SK-N-SH (cell line): ENCODE results near the gene GLOD5. TPM values are rescaled to one million over a fixed set of nuclear protein-coding genes. Genes with fewer than 3 reads are reported as not detected.
A peak's percentile ranks its signal among the peaks of the same experiment; 100 is the strongest.

Source experiments
- CTCF ChIA-PET: fragments of 300-600, 350-600 bp; formaldehyde crosslinking; extraction: SDS; loops from one replicate; lab custom pipeline; 2021; lab: Yijun Ruan, JAX
- POLR2A ChIA-PET: fragments of 350-600 bp; sonication (Branson Sonifier 250); formaldehyde crosslinking; extraction: SDS; loops from one replicate; lab custom pipeline; 2020; ENCODE audit warnings: antibody characterized with exemption, inconsistent platforms; lab: Yijun Ruan, JAX
- DNase-seq: peaks from one replicate; pipeline ENCODE4 v3.0.0; 2012
- H2AFZ ChIP-seq: fragments of 200-600 bp; sonication (generic); 2 replicates; pipeline ENCODE4 v1.8.1; 2016; ENCODE audit warnings: antibody characterized with exemption, mild to moderate bottlenecking, low read depth
- H3F3A ChIP-seq: fragments of 200-600 bp; sonication (generic); replicated peaks from 2 replicates; pipeline ENCODE3; 2016; ENCODE audit warnings: antibody characterized with exemption, mild to moderate bottlenecking; ENCODE audit not compliant: insufficient read depth
- H3K27ac ChIP-seq, 2 experiments: fragments of 200-500 bp in 1 of 2; fragments of 200-600 bp in 1 of 2; sonication (Bioruptor generic) in 1 of 2; sonication (generic), shearing (Covaris generic) in 1 of 2; 2 replicates each; pipeline versions ENCODE4 v1.5.1 to v1.6.1; 2014 to 2016; ENCODE audit warnings: low read depth in 2 of 2, inconsistent platforms in 1 of 2, low read length in 1 of 2, mild to moderate bottlenecking in 1 of 2, mixed read lengths in 1 of 2
- H3K27me3 ChIP-seq: fragments of 200-600 bp; sonication (generic), shearing (Covaris generic); 2 replicates; pipeline ENCODE4 v1.6.1; 2016; ENCODE audit warnings: mixed run types; ENCODE audit not compliant: insufficient read depth
- H3K36me3 ChIP-seq, 2 experiments: fragments of 200-500 bp in 1 of 2; fragments of 200-600 bp in 1 of 2; sonication (Bioruptor generic) in 1 of 2; sonication (generic) in 1 of 2; replicated peaks in 1 of 2; 2 replicates each; pipeline versions ENCODE3 to v1.5.1; 2014 to 2016; ENCODE audit warnings: low read length in 1 of 2, mild to moderate bottlenecking in 1 of 2; ENCODE audit not compliant: insufficient read depth in 2 of 2, control insufficient read depth in 1 of 2
- H3K4me1 ChIP-seq, 2 experiments: fragments of 200-500 bp in 1 of 2; fragments of 200-600 bp in 1 of 2; sonication (Bioruptor generic) in 1 of 2; sonication (generic), shearing (Covaris generic) in 1 of 2; 2 replicates each; pipeline versions ENCODE4 v1.5.1 to v1.6.1; 2014 to 2016; ENCODE audit warnings: low read depth in 1 of 2, low read length in 1 of 2, mixed run types in 1 of 2; ENCODE audit not compliant: insufficient read depth in 2 of 2, control insufficient read depth in 1 of 2
- H3K4me2 ChIP-seq: fragments of 200-600 bp; sonication (generic), shearing (Covaris generic); 2 replicates; pipeline ENCODE4 v1.6.1; 2017; ENCODE audit warnings: mixed run types
- H3K4me3 ChIP-seq, 2 experiments: fragments of 200-500 bp in 1 of 2; fragments of 200-600 bp in 1 of 2; sonication (Bioruptor generic) in 1 of 2; sonication (generic), shearing (Covaris generic) in 1 of 2; 2 replicates each; pipeline versions ENCODE4 v1.5.1 to v1.8.1; 2014 to 2016; ENCODE audit warnings: low read depth in 2 of 2, inconsistent platforms in 1 of 2, low read length in 1 of 2, mild to moderate bottlenecking in 1 of 2, mixed read lengths in 1 of 2, moderate library complexity in 1 of 2
- H3K79me2 ChIP-seq: fragments of 200-600 bp; sonication (generic); 2 replicates; pipeline ENCODE4 v1.8.1; 2017; ENCODE audit warnings: mild to moderate bottlenecking; ENCODE audit not compliant: insufficient read depth
- H3K9ac ChIP-seq: fragments of 200-600 bp; sonication (generic); 2 replicates; pipeline ENCODE4 v1.6.1; 2017; ENCODE audit warnings: mixed run types
- H3K9me2 ChIP-seq: fragments of 200-600 bp; sonication (generic); 2 replicates; pipeline ENCODE4 v1.6.1; 2017; ENCODE audit warnings: mixed run types
- H3K9me3 ChIP-seq: fragments of 200-600 bp; sonication (generic); 2 replicates; pipeline ENCODE4 v1.6.1; 2017; ENCODE audit warnings: mixed run types, mild to moderate bottlenecking, moderate library complexity
- H4K20me1 ChIP-seq: fragments of 200-600 bp; sonication (generic); 2 replicates; pipeline ENCODE4 v1.6.1; 2017; ENCODE audit warnings: mild to moderate bottlenecking, mixed run types; ENCODE audit not compliant: insufficient read depth
- CHD2 ChIP-seq: fragments of 150-350 bp; IDR thresholded peaks from 2 replicates; pipeline ENCODE4 v1.6.1; 2018; ENCODE audit warnings: low read length; ENCODE audit not compliant: partially characterized antibody
- FOSL2 ChIP-seq: IDR thresholded peaks from 2 replicates; pipeline ENCODE4 v1.4.0; 2012; ENCODE audit warnings: low read depth, mild to moderate bottlenecking, moderate library complexity, borderline replicate concordance
- FOXM1 ChIP-seq: IDR thresholded peaks from 2 replicates; pipeline ENCODE4 v1.4.0; 2012; ENCODE audit warnings: low read depth, mild to moderate bottlenecking
- GABPA ChIP-seq: IDR thresholded peaks from 2 replicates; pipeline ENCODE4 v1.4.0; 2012; ENCODE audit warnings: low read depth, mild to moderate bottlenecking
- NRF1 ChIP-seq: IDR thresholded peaks from 2 replicates; pipeline ENCODE4 v1.6.1; 2012; ENCODE audit warnings: low read depth, mild to moderate bottlenecking, low read length
- RAD21 ChIP-seq: IDR thresholded peaks from 2 replicates; pipeline ENCODE4 v1.6.1; 2012; ENCODE audit warnings: mild to moderate bottlenecking, low read length
- RFX5 ChIP-seq: IDR thresholded peaks from 2 replicates; pipeline ENCODE4 v1.6.1; 2012; ENCODE audit warnings: mild to moderate bottlenecking, improper control_type of control experiment, low read length
- SMC3 ChIP-seq: IDR thresholded peaks from 2 replicates; pipeline ENCODE4 v1.6.1; 2012; ENCODE audit warnings: low read depth, low read length, improper control_type of control experiment
- TCF12 ChIP-seq: IDR thresholded peaks from 2 replicates; pipeline ENCODE4 v1.4.0; 2012
- TEAD4 ChIP-seq: IDR thresholded peaks from 2 replicates; pipeline ENCODE4 v1.4.0; 2012; ENCODE audit warnings: mild to moderate bottlenecking, borderline replicate concordance; ENCODE audit not compliant: insufficient read depth
- WGBS: methylation state at CpG from one replicate; pipeline ENCODE4 v1.1.6; 2017; ENCODE audit warnings: low lambda C conversion rate; 5-methylcytosine and 5-hydroxymethylcytosine counted together
- polyA plus RNA-seq, 3 experiments: library from polyadenylated mRNA; depleted of rRNA; stranded (reverse); fragments of >200 nt; gene quantifications; 2 replicates each; pipeline ENCODE4 v1.2.3, GENCODE V29; 2012
- TF ChIP-seq, protein P1 (sequence below): IDR thresholded peaks from 2 replicates; pipeline ENCODE4 v1.4.0; 2012; ENCODE audit warnings: low read depth, borderline replicate concordance
- TF ChIP-seq, protein P2 (sequence below): fragments of 150-350 bp; IDR thresholded peaks from 2 replicates; pipeline ENCODE4 v1.6.1; 2017; ENCODE audit warnings: antibody characterized with exemption, low read length, low read depth, borderline replicate concordance
- TF ChIP-seq, protein P3 (sequence below): IDR thresholded peaks from 2 replicates; pipeline ENCODE4; 2012
- TF ChIP-seq, protein P4 (sequence below): IDR thresholded peaks from 2 replicates; pipeline ENCODE4 v1.4.0; 2012; ENCODE audit warnings: low read depth

Gene GLOD5
- polyA plus RNA-seq, 1 of the 3 experiments (the other 2 are of a cell fraction) = not detected

DNA sequence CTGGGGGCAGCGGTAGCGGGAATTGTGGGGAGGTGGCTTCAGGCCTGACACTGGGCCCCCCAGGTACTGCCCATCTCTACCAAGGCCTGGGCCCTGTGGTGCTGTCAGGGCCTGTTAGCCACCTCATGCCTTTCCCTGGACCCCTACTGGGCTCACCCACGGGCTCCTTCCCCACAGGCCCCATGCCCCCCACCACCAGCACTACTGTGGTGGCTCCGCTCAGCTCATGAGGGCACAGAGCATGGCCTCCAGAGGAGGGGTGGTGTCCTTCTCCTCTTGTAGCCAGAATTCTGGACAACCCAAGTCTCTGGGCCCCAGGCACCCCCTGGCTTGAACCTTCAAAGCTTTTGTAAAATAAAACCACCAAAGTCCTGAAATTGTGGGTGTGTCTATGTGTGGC, 32.4 kb downstream of the GLOD5 start (continued):
- TF ChIP-seq SMC3 = no peak
- no peak for TF ChIP-seq FOXM1
- TF ChIP-seq, protein P1, sequence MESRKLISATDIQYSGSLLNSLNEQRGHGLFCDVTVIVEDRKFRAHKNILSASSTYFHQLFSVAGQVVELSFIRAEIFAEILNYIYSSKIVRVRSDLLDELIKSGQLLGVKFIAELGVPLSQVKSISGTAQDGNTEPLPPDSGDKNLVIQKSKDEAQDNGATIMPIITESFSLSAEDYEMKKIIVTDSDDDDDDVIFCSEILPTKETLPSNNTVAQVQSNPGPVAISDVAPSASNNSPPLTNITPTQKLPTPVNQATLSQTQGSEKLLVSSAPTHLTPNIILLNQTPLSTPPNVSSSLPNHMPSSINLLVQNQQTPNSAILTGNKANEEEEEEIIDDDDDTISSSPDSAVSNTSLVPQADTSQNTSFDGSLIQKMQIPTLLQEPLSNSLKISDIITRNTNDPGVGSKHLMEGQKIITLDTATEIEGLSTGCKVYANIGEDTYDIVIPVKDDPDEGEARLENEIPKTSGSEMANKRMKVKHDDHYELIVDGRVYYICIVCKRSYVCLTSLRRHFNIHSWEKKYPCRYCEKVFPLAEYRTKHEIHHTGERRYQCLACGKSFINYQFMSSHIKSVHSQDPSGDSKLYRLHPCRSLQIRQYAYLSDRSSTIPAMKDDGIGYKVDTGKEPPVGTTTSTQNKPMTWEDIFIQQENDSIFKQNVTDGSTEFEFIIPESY = no peak
- TF ChIP-seq RAD21 = no peak
- TF ChIP-seq NRF1 = no peak
- TF ChIP-seq, all 33 proteins: peak for 0

DNA sequence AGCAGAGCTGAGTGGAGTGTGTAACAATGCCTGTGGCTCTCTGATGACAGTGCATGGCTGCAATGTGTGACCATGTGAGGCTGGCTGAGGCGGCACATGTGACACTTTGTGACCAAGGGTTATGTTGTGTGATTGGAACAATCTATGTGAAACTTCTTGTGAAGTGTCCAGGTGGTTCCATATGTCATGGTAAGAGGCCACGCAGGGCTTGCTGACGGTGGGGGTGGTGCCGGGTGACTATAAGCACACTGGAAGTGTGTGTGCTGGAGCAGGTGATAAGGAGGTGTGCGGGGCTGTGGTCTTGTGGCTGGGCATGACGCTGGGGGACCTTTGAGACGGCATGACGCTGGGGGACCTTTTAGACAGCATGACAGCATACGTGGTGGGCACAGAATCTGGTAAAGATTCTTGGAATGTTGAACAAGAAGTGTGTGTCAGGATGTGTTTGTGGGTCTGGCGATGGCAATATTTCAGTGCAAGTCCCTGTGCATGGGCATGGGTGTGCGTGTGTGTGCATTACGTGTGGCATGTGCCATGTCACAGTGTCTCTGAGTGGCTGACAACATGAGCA, 32.9 kb downstream of the GLOD5 start:
- Histone ChIP-seq H3K9me3 (no peaks in the 10 kb centered on the region), H3F3A (no peaks in the 10 kb centered on the region), H3K4me2 (no peak overlapping the region), H3K79me2 (no peaks in the 10 kb centered on the region), H3K36me3 (no peaks in the 10 kb centered on the region), H2AFZ (no peak overlapping the region), H3K27me3 (peaks cover 12% of the 10 kb centered on the region; the same call in 1 of the 2 replicates), H3K9ac (no peak overlapping the region), H3K4me3 (no peak overlapping the region), H3K9me2 (no peaks in the 10 kb centered on the region), H3K4me1 (no peaks in the 10 kb centered on the region), H3K27ac (no peak overlapping the region), H4K20me1 (no peaks in the 10 kb centered on the region)
- ChIA-PET POLR2A (no interaction called here), CTCF (no interaction called here)
- WGBS = 51% methylated on average over 12 of the region's 12 CpGs
- DNase-seq = no peak
- TF ChIP-seq FOSL2 (no peak), GABPA (no peak), RFX5 (no peak)
- TF ChIP-seq, protein P2, sequence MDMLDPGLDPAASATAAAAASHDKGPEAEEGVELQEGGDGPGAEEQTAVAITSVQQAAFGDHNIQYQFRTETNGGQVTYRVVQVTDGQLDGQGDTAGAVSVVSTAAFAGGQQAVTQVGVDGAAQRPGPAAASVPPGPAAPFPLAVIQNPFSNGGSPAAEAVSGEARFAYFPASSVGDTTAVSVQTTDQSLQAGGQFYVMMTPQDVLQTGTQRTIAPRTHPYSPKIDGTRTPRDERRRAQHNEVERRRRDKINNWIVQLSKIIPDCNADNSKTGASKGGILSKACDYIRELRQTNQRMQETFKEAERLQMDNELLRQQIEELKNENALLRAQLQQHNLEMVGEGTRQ = no peak

DNA sequence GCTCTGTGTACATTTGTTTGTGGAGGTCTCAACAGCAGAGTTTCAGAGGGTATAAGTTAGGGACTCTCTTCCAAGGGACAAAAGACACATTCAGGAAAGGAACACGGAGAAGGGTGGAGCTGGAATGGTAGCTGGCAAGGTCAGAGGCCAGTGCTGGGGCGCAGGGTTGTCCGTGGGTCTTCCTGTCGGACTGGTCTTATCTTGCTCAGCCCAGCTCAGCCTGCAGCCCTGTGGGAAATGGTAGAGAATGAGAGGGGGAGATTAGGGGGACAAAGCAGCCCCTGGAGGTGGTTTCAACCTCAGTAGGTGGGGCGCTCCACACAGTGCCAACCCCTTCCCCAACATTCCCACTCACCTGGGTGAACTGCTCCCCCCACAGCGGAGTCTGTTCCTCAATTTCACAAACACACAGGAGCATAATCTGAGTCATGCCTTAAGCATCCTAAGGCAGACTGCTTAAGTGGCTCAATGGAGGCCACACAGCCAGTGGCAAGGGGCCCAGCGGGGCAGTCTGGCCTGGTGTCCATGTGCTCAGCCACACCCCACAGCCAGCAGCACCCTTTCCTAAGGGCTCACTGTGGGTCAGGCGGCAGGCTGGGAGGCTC, 33.5 kb downstream of the GLOD5 start:
- WGBS = 38% methylated on average over 7 of the region's 8 CpGs
- no peak overlapping the region for H2AFZ ChIP-seq

More for the DNA sequence above, 33.5 kb downstream of the GLOD5 start:
- H3K4me1 ChIP-seq = no peaks in the 10 kb centered on the region
- no peaks in the 10 kb centered on the region for H3F3A ChIP-seq
- no peaks in the 10 kb centered on the region for H3K9me2 ChIP-seq
- no peaks in the 10 kb centered on the region for H3K79me2 ChIP-seq
- H3K9me3 ChIP-seq = no peaks in the 10 kb centered on the region
- H3K4me2 ChIP-seq = no peak overlapping the region
- no peak overlapping the region for H3K9ac ChIP-seq
- H3K27ac ChIP-seq = no peak overlapping the region
- H3K4me3 ChIP-seq = no peak overlapping the region
- H4K20me1 ChIP-seq = no peaks in the 10 kb centered on the region
- CTCF ChIA-PET = no interaction called here
- DNase-seq = no peak
- POLR2A ChIA-PET = no interaction called here
- H3K36me3 ChIP-seq = no peaks in the 10 kb centered on the region
- TF ChIP-seq TCF12 (peak; percentile 5; the same call in 1 of the 2 replicates), CHD2 (no peak), TEAD4 (no peak)
- TF ChIP-seq, protein P3, sequence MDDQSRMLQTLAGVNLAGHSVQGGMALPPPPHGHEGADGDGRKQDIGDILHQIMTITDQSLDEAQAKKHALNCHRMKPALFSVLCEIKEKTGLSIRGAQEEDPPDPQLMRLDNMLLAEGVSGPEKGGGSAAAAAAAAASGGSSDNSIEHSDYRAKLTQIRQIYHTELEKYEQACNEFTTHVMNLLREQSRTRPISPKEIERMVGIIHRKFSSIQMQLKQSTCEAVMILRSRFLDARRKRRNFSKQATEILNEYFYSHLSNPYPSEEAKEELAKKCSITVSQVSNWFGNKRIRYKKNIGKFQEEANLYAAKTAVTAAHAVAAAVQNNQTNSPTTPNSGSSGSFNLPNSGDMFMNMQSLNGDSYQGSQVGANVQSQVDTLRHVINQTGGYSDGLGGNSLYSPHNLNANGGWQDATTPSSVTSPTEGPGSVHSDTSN = no peak
- TF ChIP-seq, protein P4, sequence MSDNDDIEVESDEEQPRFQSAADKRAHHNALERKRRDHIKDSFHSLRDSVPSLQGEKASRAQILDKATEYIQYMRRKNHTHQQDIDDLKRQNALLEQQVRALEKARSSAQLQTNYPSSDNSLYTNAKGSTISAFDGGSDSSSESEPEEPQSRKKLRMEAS = 0 out of 2 replicates have a peak, but pooled peaks have one; percentile 46
- TF ChIP-seq, protein P2 = no peak
- peaks cover 6% of the 10 kb centered on the region; the same call in 1 of the 2 replicates for H3K27me3 ChIP-seq
